ENCODE measurements around the gene NUTF2. TPM values are rescaled to one million over a fixed set of nuclear protein-coding genes. Genes with fewer than 3 reads are reported as not detected.
"Not testable (repeated sequence)": the region's sequence is repeated elsewhere in the genome, so short reads cannot be mapped to it uniquely, and the experiment has no call there.

NUTF2 gene
- total RNA-seq, 1 donor from 2014 or later, result 59.2 TPM

DNA sequence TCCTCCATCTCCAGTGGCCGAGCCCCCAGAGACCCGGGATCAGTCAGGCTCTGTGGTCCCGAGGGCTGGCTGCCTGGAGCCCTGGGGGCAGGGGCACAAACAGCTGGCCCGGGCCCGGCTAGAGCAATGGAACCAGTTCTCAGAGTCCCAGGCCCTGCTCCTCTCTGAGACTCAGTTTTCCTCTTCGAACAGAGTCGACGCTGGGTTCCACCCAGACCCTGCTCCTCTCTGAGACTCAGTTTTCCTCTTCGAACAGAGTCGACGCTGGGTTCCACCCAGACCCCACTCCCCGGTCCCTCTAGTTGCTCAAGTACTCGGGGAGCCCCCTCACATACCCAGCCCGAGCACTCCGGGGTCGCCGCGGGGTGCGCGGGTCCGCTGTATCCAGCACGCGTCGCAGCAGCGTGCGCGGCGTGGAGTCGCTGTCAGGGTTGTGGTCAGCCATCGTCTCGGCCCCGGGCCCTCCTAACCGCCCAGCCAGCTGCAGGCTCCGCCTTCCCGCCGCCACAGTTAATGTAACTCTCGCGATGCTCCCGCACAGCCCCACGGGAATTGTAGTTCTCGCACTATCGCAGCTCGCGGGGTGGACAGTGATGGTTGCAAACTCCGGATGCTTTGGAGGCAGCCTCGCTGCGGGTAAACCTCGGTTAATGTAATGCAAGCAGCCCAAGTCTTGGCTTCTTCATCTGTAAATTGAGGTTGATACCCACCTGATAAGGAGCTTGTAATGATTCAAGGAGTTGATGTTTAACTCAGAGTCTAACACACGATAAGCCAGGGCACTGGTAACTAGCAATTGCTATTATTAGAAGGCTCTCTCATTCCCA lies 13.1 kb upstream of the NUTF2 start:
- ATAC-seq (peak; percentile 99), DNase-seq (ENCODE audit: low spot score) (peak; percentile 98)
- intact Hi-C loops (cut with DNase I), result no loop called here

DNA sequence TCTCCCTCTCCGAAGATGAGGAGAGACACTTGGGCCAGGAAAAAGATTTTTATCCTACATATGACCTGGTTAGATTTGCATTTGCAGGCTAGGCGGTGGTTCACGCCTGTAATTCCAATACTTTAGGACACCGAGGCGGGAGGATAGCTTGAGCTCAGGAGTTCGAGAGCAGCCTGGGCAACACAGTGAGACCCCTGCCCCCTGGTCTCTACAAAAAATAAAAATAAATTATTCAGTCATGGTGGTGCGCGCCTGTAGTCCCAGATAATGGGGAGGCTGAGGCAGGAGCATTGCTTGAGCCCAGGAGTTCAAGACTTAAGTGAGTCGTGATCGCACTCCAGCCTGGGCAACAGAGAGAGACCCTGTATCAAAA lies 12.5 kb upstream of the NUTF2 start:
- ATAC-seq (no peak), DNase-seq (ENCODE audit: low spot score) (no peak)
- intact Hi-C loops (cut with DNase I), result no loop called here

DNA sequence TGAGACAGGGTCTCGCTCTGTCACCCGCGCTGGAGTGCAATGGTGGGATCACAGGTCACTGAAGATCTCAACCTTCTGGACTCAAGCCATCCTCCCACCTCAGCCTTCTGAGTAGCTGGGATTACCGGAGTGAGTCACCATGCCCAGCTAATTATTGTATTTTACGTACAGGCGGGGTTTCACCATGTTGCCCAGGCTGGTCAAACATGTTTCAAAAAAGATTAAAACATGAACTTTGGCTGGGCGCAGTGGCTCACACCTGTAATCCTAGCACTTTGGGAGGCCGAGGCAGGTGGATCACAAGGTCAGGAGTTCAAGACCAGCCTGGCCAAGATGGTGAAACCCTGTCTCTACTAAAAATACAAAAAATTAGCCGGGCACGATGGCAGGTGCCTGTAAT lies 9.5 kb upstream of the NUTF2 start:
- ATAC-seq; intact Hi-C loops (cut with DNase I); DNase-seq (ENCODE audit: low spot score): not testable (repeated sequence)

DNA sequence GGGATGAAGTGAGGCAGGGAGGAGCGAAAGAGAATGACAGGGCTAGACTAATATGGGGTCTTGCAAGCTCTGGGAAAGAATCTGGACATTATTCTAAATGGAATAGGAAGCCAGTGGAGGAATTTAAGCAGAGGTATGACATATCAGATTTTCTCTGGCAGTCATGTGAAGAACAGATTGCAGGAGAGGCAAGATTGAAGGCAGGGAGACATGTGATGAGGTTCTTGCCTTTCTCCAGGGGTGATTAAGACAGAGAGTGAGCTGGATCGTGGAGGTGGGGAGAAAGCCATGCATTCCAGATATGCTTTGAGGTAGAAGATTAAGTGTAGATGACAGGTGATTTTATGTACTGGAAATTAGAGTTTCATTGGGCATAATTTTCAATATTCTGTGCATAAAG lies 8.9 kb upstream of the NUTF2 start:
- intact Hi-C loops (cut with DNase I), result no loop called here
- DNase-seq (ENCODE audit: low spot score) (no peak), ATAC-seq (no peak)

DNA sequence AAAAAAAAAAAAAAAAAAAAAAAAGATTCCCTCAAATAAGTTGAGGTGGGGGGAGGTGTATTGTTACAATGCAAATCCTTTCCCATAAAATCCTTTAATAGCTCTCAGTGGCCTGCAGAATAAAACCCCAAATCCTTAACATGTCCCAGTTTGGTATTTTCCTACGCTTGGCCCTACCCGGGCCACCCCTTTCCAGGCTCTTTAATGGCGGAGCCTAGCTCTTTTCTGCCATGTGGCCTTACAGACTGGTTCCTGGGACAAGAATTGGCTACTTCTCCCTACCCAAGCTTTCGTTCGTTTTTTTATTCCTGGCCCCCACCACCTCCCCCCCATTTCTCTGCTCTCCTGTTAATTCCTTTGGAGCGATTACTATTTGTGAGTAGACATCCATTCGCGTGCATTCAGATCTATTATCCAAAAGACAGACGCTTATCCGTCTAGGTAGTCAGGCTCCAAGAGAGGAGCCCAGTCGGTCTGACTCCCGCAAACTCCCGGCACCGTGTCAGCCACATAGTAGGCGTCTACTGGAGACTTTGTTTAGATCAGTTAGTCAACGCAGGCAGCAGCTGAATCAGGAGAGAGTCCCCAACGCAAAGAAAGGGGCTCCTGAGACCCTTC lies 5.4 kb upstream of the NUTF2 start:
- intact Hi-C loops (cut with DNase I), result no loop called here
- no peak for DNase-seq (ENCODE audit: low spot score)
- ATAC-seq, result peak; percentile 0

DNA sequence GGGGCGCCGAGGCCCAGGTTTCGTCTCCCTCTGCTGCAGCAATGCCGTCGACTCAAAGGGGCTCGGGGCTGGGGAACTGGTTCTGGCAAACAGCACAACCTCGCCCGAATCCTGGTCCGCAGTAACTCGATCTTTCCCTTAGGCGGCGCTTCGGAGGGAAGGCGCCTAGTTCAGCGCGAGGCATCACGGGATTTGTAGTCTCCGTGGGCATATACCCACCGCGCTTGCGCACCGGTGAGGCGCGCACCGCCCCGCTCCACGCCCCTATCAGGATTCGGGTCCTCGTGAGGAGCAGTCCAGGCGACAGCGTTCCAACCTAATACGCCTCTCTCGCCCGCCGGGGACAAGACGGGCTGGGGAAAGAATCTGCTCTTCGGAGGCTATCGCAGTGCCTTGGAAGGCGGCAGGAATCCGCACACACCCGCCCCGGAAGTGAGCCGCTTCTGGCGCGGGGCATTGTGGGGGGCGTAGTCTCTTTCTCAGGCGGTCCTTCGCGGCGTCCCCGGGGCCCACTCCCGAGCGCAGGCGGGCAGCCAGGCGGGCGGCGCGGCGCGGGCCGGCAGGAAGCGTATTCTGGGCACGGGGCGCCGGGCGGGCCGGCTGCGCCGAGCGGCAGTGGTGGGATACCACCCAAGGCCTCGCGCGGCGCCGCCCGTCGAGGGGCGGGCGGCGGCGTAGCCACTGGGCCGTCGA lies 4.8 kb upstream of the NUTF2 start, which contains the start of gene THAP11:
THAP11 (plus strand) TSS at position 505 of the 693 bp plus-strand sequence. CDS start 235 bp downstream, outside the sequence.
- intact Hi-C loops (cut with DNase I), result no loop called here
- ATAC-seq, result peak; percentile 88
- peak; percentile 96 for DNase-seq (ENCODE audit: low spot score)

DNA sequence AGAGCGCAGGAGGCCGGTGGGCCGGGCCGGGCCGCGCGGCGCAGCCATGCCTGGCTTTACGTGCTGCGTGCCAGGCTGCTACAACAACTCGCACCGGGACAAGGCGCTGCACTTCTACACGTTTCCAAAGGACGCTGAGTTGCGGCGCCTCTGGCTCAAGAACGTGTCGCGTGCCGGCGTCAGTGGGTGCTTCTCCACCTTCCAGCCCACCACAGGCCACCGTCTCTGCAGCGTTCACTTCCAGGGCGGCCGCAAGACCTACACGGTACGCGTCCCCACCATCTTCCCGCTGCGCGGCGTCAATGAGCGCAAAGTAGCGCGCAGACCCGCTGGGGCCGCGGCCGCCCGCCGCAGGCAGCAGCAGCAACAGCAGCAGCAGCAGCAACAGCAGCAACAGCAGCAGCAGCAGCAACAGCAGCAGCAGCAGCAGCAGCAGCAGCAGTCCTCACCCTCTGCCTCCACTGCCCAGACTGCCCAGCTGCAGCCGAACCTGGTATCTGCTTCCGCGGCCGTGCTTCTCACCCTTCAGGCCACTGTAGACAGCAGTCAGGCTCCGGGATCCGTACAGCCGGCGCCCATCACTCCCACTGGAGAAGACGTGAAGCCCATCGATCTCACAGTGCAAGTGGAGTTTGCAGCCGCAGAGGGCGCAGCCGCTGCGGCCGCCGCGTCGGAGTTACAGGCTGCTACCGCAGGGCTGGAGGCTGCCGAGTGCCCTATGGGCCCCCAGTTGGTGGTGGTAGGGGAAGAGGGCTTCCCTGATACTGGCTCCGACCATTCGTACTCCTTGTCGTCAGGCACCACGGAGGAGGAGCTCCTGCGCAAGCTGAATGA lies 4.0 kb upstream of the NUTF2 start:
- intact Hi-C loops (cut with DNase I), result no loop called here
- ATAC-seq (no peak), DNase-seq (ENCODE audit: low spot score) (peak; percentile 75)

DNA sequence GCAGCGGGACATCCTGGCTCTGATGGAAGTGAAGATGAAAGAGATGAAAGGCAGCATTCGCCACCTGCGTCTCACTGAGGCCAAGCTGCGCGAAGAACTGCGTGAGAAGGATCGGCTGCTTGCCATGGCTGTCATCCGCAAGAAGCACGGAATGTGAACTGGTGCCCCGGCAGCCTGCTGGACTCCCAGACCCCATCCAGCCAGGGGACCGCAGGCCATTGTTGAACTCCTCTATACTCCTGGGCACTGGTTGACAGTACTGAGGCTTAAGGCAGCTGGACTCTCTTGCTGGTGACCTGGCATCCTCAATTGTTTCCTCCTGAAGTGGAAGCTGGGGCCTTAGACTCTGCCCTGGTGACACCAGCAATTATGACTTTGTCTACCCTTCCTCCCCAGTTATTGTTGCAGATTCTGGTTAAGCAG lies 3.4 kb upstream of the NUTF2 start:
- no peak for ATAC-seq
- DNase-seq (ENCODE audit: low spot score), result no peak
- intact Hi-C loops (cut with DNase I), result no loop called here

DNA sequence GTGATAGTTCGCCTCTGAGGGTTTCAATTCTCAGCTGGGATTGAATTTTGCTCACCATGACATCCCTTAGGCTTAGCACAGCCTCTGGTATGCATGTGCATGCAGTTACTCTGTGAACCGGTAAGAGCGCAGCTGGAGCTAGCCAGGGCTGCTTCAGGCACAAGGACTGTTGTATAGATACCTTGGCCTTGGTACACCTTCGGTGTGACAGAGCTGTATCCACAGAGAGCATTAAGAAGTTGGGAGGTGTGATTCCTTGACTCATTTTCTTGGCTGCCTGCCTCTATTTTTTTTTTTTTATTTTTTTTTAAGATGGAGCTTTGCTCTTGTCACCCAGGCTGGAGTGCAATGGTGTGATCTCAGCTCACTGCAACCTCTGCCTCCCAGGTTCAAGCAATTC lies 2.2 kb upstream of the NUTF2 start:
- DNase-seq (ENCODE audit: low spot score) (no peak), ATAC-seq (no peak)
- intact Hi-C loops (cut with DNase I), result no loop called here

DNA sequence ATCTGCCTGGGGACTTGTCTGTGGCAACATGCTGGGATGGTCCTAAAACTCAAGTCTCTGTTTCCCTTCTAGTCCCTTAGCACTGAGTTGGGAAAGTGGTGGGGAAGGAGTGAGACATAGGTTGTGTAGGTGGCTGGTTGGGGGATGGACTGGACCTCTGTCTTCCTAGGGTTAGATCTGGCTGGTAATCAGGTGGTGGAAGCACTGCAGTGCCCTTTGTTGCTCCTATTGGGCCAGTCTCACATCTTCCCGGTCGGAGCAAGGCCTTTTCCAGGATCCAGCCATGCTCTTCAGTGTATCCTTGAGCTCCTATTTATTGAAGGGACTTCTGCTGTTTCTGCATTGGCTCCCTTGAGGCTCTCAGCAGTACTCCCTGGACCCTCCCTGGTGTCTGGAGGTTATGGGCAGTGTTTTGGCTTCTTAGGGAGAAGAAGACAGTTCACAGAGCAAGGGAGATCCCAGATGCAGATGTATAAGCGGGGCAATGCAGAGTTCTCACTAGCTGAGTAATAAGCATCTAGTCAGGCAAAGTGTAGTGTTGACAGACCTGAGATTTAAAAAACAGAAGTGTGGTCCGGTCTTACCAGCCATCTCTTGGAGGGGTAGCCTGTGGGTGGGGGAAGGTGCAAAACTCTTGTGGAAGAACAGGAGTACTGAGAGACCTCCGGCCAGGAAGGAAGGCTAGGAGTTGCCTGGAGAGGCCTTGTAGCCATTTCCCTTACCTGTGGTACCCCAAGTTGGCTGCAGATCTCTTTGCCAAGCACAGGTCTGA lies 1.3 kb upstream of the NUTF2 start:
- intact Hi-C loops (cut with DNase I), result no loop called here
- no peak for DNase-seq (ENCODE audit: low spot score)

DNA sequence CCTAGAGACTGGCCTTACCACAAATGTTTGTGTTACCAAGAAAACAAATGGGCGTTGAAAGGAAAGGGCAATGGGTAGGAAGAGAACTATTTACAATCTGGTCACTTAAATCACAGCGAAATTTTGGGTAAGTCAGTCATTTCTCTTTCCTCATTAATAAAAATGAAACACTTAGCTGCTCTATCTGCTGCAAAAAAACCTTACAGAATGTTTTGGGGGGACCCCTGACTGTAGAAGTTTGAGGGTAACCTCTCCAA lies 742 bp upstream of the NUTF2 start:
- no peak for ATAC-seq
- intact Hi-C loops (cut with DNase I), result no loop called here
- DNase-seq (ENCODE audit: low spot score), result no peak

More for the DNA sequence above, 1.3 kb upstream of the NUTF2 start:
- no peak for ATAC-seq

DNA sequence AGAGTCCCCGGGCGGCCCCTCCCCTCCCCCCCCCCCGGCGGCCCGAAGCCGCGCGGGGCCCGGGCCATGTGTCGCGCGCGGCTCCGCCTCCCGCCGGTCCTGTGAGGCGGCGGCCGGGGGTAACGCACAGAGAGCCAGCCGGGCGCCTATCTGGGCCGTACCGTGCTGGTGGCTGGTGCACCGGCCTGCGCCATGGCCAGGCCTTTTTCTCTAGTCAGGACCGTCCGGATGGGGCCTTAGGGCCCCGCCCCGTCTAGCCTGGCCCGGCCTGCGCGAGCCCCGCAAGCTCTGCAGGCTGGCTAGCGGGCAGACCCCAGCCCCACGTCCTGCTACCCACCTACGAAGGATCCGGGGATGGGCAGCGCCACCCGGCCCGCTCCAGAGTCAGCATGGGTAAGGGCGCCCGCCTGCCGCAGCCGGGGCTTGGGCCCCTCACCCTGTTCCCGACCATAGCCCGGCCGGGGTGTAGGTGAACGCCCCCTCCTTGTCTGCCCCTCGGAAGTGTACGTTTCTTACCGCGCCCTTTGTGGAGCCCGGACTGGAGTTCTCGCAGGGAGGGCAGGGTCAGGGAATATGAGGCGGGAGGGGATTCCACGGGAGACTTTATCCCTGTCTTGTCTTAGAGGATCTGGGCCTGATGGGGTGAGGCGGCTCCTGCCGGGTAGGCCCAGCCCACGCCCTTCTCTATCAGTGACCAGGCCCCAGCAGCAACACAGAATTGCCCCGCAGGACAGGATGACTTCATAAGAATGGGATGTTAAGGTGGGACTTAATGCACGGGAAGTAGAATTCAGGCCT lies 530 bp downstream of the NUTF2 start, which contains the start of gene CENPT:
CENPT (minus strand) TSS at position 630 of the 798 bp plus-strand sequence. CDS start 13,834 bp downstream, outside the sequence.
- DNase-seq (ENCODE audit: low spot score), result peak; percentile 73
- ATAC-seq, result peak; percentile 18
- intact Hi-C loops (cut with DNase I), result no loop called here

DNA sequence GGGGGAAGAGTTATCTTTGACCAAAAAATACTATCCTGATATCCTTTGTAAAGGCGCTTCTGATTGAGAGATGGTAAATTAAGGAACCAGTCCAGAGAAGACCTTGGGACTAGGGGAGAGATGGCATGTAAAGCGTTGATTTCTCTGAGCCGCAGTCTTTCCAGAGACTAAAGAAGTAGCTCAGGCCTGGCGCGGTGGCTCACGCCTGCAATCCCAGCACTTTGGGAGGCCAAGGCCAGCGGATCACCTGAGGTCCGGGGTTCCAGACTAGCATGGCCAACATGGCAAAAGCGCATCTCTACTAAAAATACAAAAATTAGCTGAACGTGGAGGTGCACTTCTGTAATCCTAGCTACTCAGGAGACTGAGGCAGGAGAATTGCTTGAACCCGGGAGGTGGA lies 1.4 kb downstream of the NUTF2 start:
- ATAC-seq (no peak), DNase-seq (ENCODE audit: low spot score) (no peak)
- intact Hi-C loops (cut with DNase I), result no loop called here

DNA sequence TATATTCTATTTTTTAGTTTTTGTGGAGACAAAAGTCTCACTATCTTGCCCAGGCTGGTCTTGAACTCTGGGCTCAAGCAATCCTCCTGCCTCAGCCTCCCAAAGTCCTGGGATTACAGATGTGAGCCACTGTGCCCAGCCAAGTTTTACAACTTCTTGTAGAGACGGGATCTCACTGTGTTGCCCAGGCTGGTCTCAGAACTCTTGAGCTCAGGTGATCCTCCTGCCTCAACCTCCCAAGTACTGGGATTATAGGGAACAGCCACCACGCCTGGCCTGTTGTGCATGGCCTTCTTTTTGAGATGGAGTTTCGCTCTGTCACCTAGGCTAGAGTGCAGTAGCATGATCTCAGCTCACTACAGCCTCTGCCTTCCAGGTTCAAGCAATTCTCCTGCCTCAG lies 6.9 kb downstream of the NUTF2 start:
- intact Hi-C loops (cut with DNase I), result no loop called here
- ATAC-seq (no peak), DNase-seq (ENCODE audit: low spot score) (no peak)

DNA sequence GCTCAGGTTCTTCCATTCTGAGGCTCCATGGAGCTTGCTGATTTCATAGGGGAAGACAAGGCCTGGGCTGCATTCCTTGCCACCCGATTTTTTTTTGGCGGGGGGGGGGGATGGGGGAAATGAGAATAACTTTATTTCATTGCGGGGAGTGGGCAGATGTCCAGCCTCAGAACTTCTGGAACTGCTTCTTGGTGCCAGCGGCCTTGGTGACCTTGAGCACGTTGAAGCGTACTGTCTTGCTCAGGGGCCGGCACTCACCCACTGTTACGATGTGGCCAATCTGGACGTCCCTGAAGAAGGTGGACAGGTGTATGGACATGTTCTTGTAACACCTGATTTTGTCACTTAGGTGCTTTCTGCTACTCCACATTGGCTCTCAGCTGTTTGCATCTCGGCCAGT lies 9.1 kb downstream of the NUTF2 start:
- intact Hi-C loops (cut with DNase I), result no loop called here
- ATAC-seq (no peak), DNase-seq (ENCODE audit: low spot score) (no peak)

DNA sequence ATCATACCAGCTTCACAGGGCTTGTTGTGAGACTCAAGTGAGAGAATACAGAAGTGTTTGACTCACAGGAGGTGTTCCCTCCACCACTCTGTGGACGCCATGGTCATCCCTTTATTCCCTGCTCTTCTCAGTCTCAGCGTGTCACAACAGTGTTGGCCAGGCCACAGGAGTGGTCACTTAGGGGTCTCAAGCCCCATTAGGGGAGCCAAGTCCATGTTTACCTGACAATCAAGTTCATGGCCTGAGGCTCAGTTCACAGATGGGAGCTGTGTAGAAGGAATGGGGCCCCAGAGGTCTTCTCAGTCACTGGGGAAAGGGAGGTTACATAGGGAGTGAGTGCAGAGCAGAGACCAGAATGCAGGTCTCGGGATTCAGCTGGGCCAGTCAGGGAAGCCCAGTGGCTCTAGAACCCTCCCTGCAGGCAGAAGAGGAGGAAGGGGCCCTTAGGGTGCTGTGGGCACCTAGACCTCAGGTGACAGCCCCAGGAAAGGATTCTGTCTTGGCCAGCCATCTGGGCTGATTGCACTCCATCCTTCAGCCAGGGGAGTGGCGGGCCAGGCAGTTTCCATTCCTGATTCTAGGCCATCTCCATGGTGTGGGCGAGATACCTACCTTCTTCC lies 10.3 kb downstream of the NUTF2 start:
- DNase-seq (ENCODE audit: low spot score) (no peak), ATAC-seq (peak; percentile 5)
- intact Hi-C loops (cut with DNase I), result no loop called here

DNA sequence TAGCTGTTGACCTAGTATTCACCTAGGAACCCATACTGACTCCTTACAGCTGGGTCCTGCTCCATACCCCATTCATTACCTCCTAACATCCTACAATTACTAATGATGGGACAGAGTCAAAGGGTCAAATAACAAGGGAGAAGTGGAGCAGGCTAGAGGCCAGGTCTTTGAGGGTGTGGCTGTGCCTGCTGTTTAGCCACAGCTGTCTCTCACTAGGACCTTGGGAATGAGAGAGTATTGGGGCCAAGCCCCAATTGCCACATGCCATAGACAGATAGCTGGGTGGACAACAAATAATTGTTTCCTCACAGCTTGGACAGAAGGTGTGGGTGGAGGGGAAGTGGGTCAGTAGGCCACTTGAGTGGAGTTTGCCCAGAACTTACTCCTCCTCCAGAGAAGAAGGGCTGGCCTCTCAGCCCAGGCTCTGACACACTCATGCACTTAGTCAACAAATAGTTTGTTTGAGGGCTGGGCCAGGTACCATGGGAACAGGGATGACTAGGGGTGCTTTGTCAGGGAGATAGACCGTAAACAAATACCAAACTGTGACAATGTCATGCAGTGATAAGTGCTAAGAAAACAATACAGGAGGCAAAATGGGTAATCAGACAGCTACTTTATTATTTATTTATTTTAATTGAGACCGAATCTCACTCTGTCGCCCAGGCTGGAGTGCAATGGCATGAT lies 11.0 kb downstream of the NUTF2 start:
- DNase-seq (ENCODE audit: low spot score) (no peak), ATAC-seq (peak; percentile 91)
- intact Hi-C loops (cut with DNase I), result no loop called here

Measured in sciatic nerve (tissue), 2 donors.